Measurements from ENCODE around the gene ZNF850.

The ZNF850 gene

GRCh38 chr19:36687214-36688056, 85.2 kb downstream of the ZNF850 start, which contains the start of gene ZNF567:
Gene ZNF567, plus strand, starts transcription at chr19:36687612. Its CDS starts 7,256 bp downstream, at chr19:36694868.
- peak; percentile 99 for DNase-seq

GRCh38 chr19:36686365-36687213, 86.0 kb downstream of the ZNF850 start:
- DNase-seq, result no peak

GRCh38 chr19:36685835-36686234, 86.8 kb downstream of the ZNF850 start:
- DNase-seq, result no peak

GRCh38 chr19:36679455-36679854, 93.2 kb downstream of the ZNF850 start:
- no peak for DNase-seq

- DNase-seq, result no peak
Measured at GRCh38 chr19:36674201-36674600, 98.4 kb downstream of the ZNF850 start.

- DNase-seq, result no peak
Measured at GRCh38 chr19:36672368-36672767, 100.2 kb downstream of the ZNF850 start.

GRCh38 chr19:36668646-36669045, 104.0 kb downstream of the ZNF850 start:
- no peak for DNase-seq

GRCh38 chr19:36665832-36666231, 106.8 kb downstream of the ZNF850 start:
- no peak for DNase-seq
